Measurements from ENCODE around the gene MCTP2.

MCTP2 gene

GRCh38 chr15:94282269-94283250, 51.2 kb downstream of the MCTP2 start:
- DNase-seq = peak in 1 of 2 experiments; percentile 4
- no peak for TF ChIP-seq GATA1 (IDR thresholded peaks at IDR 0.05; ENCODE audit: low read depth, low read length)

- TF ChIP-seq POLR2A (IDR thresholded peaks at IDR 0.05; ENCODE audit: low read length) = no peak
- TF ChIP-seq GATA1 (IDR thresholded peaks at IDR 0.05; ENCODE audit: low read depth, low read length) = no peak
- peak in 1 of 2 experiments; percentile 7 for DNase-seq
Observed at GRCh38 chr15:94286583-94286982, 55.2 kb downstream of the MCTP2 start.

- peak; percentile 51 to 83 for DNase-seq
- TF ChIP-seq POLR2A (IDR thresholded peaks at IDR 0.05; ENCODE audit: low read length) = peak; percentile 72
- TF ChIP-seq GATA1 (IDR thresholded peaks at IDR 0.05; ENCODE audit: low read depth, low read length) = no peak
Observed at GRCh38 chr15:94287794-94288246, 56.5 kb downstream of the MCTP2 start.

- DNase-seq = no peak
- no peak for TF ChIP-seq GATA1 (IDR thresholded peaks at IDR 0.05; ENCODE audit: low read depth, low read length)
- TF ChIP-seq POLR2A (IDR thresholded peaks at IDR 0.05; ENCODE audit: low read length) = no peak
Observed at GRCh38 chr15:94290730-94291129, 59.4 kb downstream of the MCTP2 start.

- TF ChIP-seq GATA1 (IDR thresholded peaks at IDR 0.05; ENCODE audit: low read depth, low read length) = no peak
- TF ChIP-seq POLR2A (IDR thresholded peaks at IDR 0.05; ENCODE audit: low read length) = peak; percentile 24
- peak; percentile 38 to 61 for DNase-seq
Observed at GRCh38 chr15:94293411-94294402, 62.3 kb downstream of the MCTP2 start.

- no peak for TF ChIP-seq GATA1 (IDR thresholded peaks at IDR 0.05; ENCODE audit: low read depth, low read length)
- no peak for TF ChIP-seq POLR2A (IDR thresholded peaks at IDR 0.05; ENCODE audit: low read length)
- no peak for DNase-seq
Observed at GRCh38 chr15:94294556-94294955, 63.2 kb downstream of the MCTP2 start.

GRCh38 chr15:94295275-94295674, 63.9 kb downstream of the MCTP2 start:
- no peak for DNase-seq
- TF ChIP-seq POLR2A (IDR thresholded peaks at IDR 0.05; ENCODE audit: low read length) (no peak), GATA1 (IDR thresholded peaks at IDR 0.05; ENCODE audit: low read depth, low read length) (no peak)

- no peak for TF ChIP-seq POLR2A (IDR thresholded peaks at IDR 0.05; ENCODE audit: low read length)
- no peak for TF ChIP-seq GATA1 (IDR thresholded peaks at IDR 0.05; ENCODE audit: low read depth, low read length)
- no peak for DNase-seq
Observed at GRCh38 chr15:94296717-94297116, 65.4 kb downstream of the MCTP2 start.

- TF ChIP-seq POLR2A (IDR thresholded peaks at IDR 0.05; ENCODE audit: low read length) = peak; percentile 23
- no peak for TF ChIP-seq GATA1 (IDR thresholded peaks at IDR 0.05; ENCODE audit: low read depth, low read length)
- peak; percentile 8 to 14 for DNase-seq
Observed at GRCh38 chr15:94297558-94297957, 66.2 kb downstream of the MCTP2 start.

- no peak for DNase-seq
- no peak for TF ChIP-seq GATA1 (IDR thresholded peaks at IDR 0.05; ENCODE audit: low read depth, low read length)
- no peak for TF ChIP-seq POLR2A (IDR thresholded peaks at IDR 0.05; ENCODE audit: low read length)
Observed at GRCh38 chr15:94298364-94298763, 67.0 kb downstream of the MCTP2 start.

GRCh38 chr15:94300612-94301011, 69.3 kb downstream of the MCTP2 start:
- TF ChIP-seq POLR2A (IDR thresholded peaks at IDR 0.05; ENCODE audit: low read length) (no peak), GATA1 (IDR thresholded peaks at IDR 0.05; ENCODE audit: low read depth, low read length) (no peak)
- DNase-seq = no peak

GRCh38 chr15:94305133-94305532, 73.8 kb downstream of the MCTP2 start:
- no peak for DNase-seq
- no peak for TF ChIP-seq GATA1 (IDR thresholded peaks at IDR 0.05; ENCODE audit: low read depth, low read length)
- TF ChIP-seq POLR2A (IDR thresholded peaks at IDR 0.05; ENCODE audit: low read length) = no peak

- TF ChIP-seq POLR2A (IDR thresholded peaks at IDR 0.05; ENCODE audit: low read length) (peak; percentile 27), GATA1 (IDR thresholded peaks at IDR 0.05; ENCODE audit: low read depth, low read length) (no peak)
- DNase-seq = peak; percentile 32 to 77
Observed at GRCh38 chr15:94306700-94307650, 75.6 kb downstream of the MCTP2 start.
